Endothelial cell (in vitro differentiated cells): ENCODE measurements around the gene CENPB. TPM values are rescaled to one million over a fixed set of nuclear protein-coding genes. Genes with fewer than 3 reads are reported as not detected.

ENCODE experiments used
- DNase-seq: peaks from one replicate; pipeline ENCODE4 v3.0.0; 2021; ENCODE audit warnings: low spot score
- H3K27ac Mint-ChIP-seq: one replicate; pipeline ENCODE4 v1.8.0; 2021; ENCODE audit warnings: mixed read lengths, inconsistent platforms; ENCODE audit not compliant: unreplicated experiment
- H3K27me3 Mint-ChIP-seq: one replicate; pipeline ENCODE4 v1.8.0; 2021; ENCODE audit warnings: mild to moderate bottlenecking, moderate library complexity, mixed read lengths, inconsistent platforms; ENCODE audit not compliant: unreplicated experiment
- H3K36me3 Mint-ChIP-seq: one replicate; pipeline ENCODE4 v1.8.0; 2021; ENCODE audit warnings: mild to moderate bottlenecking, low read depth, mixed read lengths, inconsistent platforms; ENCODE audit not compliant: unreplicated experiment
- H3K4me1 Mint-ChIP-seq: one replicate; pipeline ENCODE4 v1.8.0; 2021; ENCODE audit warnings: mild to moderate bottlenecking, mixed read lengths, inconsistent platforms; ENCODE audit not compliant: unreplicated experiment
- H3K4me3 Mint-ChIP-seq: one replicate; pipeline ENCODE4 v1.8.0; 2021; ENCODE audit warnings: mild to moderate bottlenecking, mixed read lengths, inconsistent platforms; ENCODE audit not compliant: unreplicated experiment
- H3K9me3 Mint-ChIP-seq: one replicate; pipeline ENCODE4 v1.8.0; 2021; ENCODE audit warnings: mixed read lengths, inconsistent platforms; ENCODE audit not compliant: unreplicated experiment
- total RNA-seq: library from RNA; stranded (reverse); fragmentation: NEBNext Ultra II Directional; extraction: Animal tissue kit (Norgen Biotek cat#: 25700); gene quantifications from one replicate; pipeline ENCODE4 v1.2.1, GENCODE V29; 2021; ENCODE audit not compliant: unreplicated experiment
- TF ChIP-seq, protein P1 (sequence below): fragments of 200-600 bp; sonication (generic); IDR thresholded peaks from one replicate; pipeline ENCODE4 v1.5.0; 2021; ENCODE audit warnings: antibody characterized with exemption; ENCODE audit not compliant: unreplicated experiment

The CENPB gene
- total RNA-seq, 1 donor from 2014 or later = 57.9 TPM

DNA sequence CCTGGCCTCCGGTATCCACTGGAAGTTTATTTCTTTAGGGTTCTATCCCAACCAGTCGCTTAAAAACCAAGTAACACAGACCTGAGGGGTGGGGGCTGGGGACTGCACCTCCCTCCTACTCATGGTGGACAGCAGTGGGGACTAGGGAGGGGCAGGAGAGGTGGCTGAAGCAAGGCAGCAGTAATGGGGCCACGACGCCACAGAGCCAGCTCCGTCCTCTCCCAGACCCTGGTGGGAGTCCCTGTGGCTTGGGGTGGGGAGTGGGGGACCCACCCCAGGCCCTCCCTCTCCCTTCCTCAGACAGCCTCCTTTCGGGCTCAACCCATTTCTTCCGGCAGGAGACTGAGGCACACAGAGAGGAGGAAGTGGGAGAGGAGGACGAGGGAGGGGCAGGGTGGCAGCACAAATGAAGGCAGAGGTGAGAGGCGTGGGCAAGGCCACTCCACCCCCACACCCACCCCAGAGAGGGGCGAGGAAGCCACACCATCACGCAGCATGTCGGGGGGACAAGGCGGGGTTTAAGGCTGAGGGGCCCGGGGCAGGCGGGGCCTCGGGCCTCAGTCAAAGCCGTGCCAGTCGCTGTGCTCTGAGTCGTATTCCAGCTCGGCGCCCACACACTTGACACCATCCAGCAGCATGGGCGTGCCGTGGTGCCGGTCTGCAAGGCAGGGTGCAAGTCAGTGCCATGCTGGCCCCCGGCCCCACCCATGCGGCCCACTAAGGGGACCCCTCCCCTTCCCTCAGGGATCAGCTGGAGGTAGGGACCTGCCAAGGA lies 32.9 kb downstream of the CENPB start:
- Mint-ChIP-seq H3K4me3 (no peak overlapping the region), H3K9me3 (no peaks in the 10 kb centered on the region), H3K36me3 (peaks cover 12% of the 10 kb centered on the region), H3K27ac (no peak overlapping the region), H3K4me1 (peaks cover 3% of the 10 kb centered on the region), H3K27me3 (peaks cover 26% of the 10 kb centered on the region)
- TF ChIP-seq, protein P1, sequence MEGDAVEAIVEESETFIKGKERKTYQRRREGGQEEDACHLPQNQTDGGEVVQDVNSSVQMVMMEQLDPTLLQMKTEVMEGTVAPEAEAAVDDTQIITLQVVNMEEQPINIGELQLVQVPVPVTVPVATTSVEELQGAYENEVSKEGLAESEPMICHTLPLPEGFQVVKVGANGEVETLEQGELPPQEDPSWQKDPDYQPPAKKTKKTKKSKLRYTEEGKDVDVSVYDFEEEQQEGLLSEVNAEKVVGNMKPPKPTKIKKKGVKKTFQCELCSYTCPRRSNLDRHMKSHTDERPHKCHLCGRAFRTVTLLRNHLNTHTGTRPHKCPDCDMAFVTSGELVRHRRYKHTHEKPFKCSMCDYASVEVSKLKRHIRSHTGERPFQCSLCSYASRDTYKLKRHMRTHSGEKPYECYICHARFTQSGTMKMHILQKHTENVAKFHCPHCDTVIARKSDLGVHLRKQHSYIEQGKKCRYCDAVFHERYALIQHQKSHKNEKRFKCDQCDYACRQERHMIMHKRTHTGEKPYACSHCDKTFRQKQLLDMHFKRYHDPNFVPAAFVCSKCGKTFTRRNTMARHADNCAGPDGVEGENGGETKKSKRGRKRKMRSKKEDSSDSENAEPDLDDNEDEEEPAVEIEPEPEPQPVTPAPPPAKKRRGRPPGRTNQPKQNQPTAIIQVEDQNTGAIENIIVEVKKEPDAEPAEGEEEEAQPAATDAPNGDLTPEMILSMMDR = no peak
- no peak for DNase-seq

DNA sequence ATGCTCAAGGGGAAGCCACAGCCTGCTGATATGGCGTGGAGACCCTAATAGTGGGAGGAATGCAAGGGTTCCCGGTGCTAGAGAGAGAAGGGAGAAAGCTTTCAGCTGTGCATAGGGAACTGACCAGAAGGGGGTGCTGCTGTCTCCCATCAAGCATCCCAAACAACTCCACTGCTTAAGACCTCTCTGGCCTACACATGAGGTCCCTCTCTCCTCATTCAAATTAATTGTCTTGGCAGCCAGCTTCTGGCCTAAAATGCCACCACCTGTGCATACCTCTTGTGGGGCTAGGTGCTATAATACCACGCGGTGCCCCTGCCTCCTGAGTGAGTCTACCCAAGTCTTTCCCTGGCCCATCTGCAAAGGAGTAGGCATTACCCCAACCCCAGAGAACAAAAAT lies 33.4 kb downstream of the CENPB start:
- Mint-ChIP-seq H3K27me3 (peaks cover 24% of the 10 kb centered on the region), H3K4me3 (no peak overlapping the region), H3K36me3 (peaks cover 12% of the 10 kb centered on the region), H3K9me3 (no peaks in the 10 kb centered on the region), H3K27ac (no peak overlapping the region), H3K4me1 (peaks cover 3% of the 10 kb centered on the region)
- DNase-seq = peak; percentile 76
- TF ChIP-seq, protein P1 = peak; percentile 54

DNA sequence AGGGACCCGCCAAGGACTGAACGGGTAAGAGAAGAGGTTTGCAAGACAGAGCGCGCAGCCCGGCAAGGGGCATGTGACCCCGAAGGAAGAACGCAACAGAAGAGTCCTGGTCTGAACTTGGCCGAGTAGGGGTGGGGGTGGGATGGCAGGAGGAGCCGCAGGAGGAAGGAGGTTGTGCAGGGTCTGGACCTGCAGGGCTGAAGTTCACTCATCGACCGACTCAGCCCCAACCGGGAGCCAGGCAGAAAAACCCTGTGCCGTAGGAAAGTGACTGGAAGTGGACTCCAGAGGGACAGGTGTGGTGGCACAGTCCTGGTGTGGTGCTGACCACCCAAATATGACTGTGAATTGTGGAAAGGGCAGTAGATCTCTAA lies 34.2 kb downstream of the CENPB start:
- Mint-ChIP-seq H3K4me3 (peak overlapping the region; percentile 79), H3K4me1 (peaks cover 3% of the 10 kb centered on the region), H3K27ac (peak overlapping the region; percentile 70), H3K36me3 (peaks cover 12% of the 10 kb centered on the region), H3K9me3 (no peaks in the 10 kb centered on the region), H3K27me3 (peaks cover 21% of the 10 kb centered on the region)
- DNase-seq = no peak
- TF ChIP-seq, protein P1 = no peak

DNA sequence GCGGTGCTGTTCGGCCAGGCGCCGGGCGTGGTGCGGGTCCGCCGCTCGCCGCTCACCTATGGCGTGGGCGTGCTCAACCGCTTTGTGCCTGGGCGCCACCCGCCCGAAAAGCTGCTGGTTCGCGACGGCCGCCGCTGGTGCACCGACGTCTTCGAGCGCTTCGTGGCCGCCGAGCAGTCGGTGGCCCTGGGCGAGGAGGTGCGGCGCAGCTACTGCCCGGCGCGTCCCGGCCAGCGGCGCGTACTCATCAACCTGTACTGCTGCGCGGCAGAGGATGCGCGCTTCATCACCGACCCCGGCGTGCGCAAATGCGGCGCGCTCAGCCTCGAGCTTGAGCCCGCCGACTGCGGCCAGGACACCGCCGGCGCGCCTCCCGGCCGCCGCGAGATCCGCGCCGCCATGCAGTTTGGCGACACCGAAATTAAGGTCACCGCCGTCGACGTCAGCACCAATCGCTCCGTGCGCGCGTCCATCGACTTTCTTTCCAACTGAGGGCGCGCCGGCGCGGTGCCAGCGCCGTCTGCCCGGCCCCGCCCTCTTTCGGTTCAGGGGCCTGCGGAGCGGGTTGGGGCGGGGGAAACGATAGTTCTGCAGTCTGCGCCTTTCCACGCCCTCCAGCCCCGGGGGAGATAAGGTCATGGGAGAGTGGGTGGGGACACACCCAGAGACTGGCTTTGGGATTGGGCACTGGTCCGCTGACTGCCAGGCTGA lies 34.7 kb downstream of the CENPB start:
- Mint-ChIP-seq H3K4me3 (peak overlapping the region; percentile 79), H3K36me3 (peaks cover 12% of the 10 kb centered on the region), H3K9me3 (no peaks in the 10 kb centered on the region), H3K4me1 (peaks cover 3% of the 10 kb centered on the region), H3K27ac (no peak overlapping the region), H3K27me3 (peaks cover 20% of the 10 kb centered on the region)
- TF ChIP-seq, protein P1 = no peak
- no peak for DNase-seq

DNA sequence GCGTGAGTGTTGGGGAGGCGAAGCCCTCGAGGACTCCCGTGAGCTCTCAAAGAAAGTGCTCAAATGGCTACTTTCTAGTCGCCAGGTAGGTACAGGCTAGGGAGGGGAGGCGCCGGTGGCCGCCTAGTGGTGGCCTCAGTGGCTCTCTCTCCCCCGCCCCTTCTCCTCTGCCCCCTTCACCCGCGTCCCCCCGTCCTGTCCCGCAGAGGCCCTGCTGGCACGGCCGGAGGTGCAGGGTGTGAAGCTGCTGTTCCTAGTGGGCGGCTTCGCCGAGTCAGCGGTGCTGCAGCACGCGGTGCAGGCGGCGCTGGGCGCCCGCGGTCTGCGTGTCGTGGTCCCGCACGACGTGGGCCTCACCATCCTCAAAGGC lies 35.2 kb downstream of the CENPB start:
- Mint-ChIP-seq H3K9me3 (no peaks in the 10 kb centered on the region), H3K4me3 (peak overlapping the region; percentile 31), H3K27me3 (peaks cover 24% of the 10 kb centered on the region), H3K27ac (no peak overlapping the region), H3K36me3 (peaks cover 12% of the 10 kb centered on the region), H3K4me1 (peaks cover 3% of the 10 kb centered on the region)
- TF ChIP-seq, protein P1 = peak; percentile 59
- DNase-seq = no peak
